ENCODE measurements around the gene LEFTY2. TPM values are rescaled to one million over a fixed set of nuclear protein-coding genes. Genes with fewer than 3 reads are reported as not detected.
A peak's percentile ranks its signal among the peaks of the same experiment; 100 is the strongest.

Gene LEFTY2
- polyA plus RNA-seq, 2 of the 4 experiments (the other 2 are of a cell fraction) = not detected

DNA sequence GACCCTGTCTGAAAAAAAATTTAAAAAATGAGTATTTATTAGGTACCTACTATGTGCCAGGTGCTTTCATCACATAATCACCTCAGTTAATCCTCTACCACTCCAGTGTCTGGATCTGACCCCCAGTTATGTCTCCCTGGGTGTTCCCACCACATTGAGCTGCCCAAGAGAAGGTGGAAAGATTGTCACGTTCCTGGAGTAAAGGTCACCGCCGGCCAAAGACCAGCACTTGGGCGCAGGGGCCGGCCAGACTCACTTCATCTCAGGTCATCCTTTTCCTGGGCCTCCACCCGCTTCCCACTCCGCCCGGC is 17.7 kb downstream of the LEFTY2 start:
- FAIRE-seq = no peak
- ChIA-PET CTCF (interaction anchor here (0.7 to 6.2 kb wide), 8 partner anchors 12 to 448 kb away, joined by 3 to 54 read pairs (median 4); partner anchors contain the start of gene EPHX1), POLR2A (interaction anchor here (0.6 to 1.9 kb wide), 9 partner anchors 12 to 270 kb away, joined by 6 to 14 read pairs (median 9); partner anchors contain the start of genes ENAH, H3-3A, SDE2 and SRP9)
- H3K4me3 ChIP-seq = peak overlapping the region; percentile 89
- TF ChIP-seq RFX5 (IDR thresholded peaks at IDR 0.05) = no peak
- TF ChIP-seq GATA3 (IDR thresholded peaks at IDR 0.05; ENCODE audit: borderline replicate concordance) = no peak
- TF ChIP-seq, protein P1, sequence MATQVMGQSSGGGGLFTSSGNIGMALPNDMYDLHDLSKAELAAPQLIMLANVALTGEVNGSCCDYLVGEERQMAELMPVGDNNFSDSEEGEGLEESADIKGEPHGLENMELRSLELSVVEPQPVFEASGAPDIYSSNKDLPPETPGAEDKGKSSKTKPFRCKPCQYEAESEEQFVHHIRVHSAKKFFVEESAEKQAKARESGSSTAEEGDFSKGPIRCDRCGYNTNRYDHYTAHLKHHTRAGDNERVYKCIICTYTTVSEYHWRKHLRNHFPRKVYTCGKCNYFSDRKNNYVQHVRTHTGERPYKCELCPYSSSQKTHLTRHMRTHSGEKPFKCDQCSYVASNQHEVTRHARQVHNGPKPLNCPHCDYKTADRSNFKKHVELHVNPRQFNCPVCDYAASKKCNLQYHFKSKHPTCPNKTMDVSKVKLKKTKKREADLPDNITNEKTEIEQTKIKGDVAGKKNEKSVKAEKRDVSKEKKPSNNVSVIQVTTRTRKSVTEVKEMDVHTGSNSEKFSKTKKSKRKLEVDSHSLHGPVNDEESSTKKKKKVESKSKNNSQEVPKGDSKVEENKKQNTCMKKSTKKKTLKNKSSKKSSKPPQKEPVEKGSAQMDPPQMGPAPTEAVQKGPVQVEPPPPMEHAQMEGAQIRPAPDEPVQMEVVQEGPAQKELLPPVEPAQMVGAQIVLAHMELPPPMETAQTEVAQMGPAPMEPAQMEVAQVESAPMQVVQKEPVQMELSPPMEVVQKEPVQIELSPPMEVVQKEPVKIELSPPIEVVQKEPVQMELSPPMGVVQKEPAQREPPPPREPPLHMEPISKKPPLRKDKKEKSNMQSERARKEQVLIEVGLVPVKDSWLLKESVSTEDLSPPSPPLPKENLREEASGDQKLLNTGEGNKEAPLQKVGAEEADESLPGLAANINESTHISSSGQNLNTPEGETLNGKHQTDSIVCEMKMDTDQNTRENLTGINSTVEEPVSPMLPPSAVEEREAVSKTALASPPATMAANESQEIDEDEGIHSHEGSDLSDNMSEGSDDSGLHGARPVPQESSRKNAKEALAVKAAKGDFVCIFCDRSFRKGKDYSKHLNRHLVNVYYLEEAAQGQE (IDR thresholded peaks at IDR 0.05) = no peak
- no peak for TF ChIP-seq POLR2A (IDR thresholded peaks at IDR 0.05; ENCODE audit: low read length)
- no peak for TF ChIP-seq ZNF302 (CRISPR knock-in tag; IDR thresholded peaks at IDR 0.05)
- TF ChIP-seq RARB (CRISPR knock-in tag; IDR thresholded peaks at IDR 0.05) = no peak
- TF ChIP-seq SREBF2 (IDR thresholded peaks at IDR 0.05) = no peak
- TF ChIP-seq, protein P2, sequence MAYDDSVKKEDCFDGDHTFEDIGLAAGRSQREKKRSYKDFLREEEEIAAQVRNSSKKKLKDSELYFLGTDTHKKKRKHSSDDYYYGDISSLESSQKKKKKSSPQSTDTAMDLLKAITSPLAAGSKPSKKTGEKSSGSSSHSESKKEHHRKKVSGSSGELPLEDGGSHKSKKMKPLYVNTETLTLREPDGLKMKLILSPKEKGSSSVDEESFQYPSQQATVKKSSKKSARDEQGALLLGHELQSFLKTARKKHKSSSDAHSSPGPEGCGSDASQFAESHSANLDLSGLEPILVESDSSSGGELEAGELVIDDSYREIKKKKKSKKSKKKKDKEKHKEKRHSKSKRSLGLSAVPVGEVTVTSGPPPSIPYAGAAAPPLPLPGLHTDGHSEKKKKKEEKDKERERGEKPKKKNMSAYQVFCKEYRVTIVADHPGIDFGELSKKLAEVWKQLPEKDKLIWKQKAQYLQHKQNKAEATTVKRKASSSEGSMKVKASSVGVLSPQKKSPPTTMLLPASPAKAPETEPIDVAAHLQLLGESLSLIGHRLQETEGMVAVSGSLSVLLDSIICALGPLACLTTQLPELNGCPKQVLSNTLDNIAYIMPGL (CRISPR knock-in tag; IDR thresholded peaks at IDR 0.05; ENCODE audit: borderline replicate concordance) = no peak
- TF ChIP-seq CHD2 (IDR thresholded peaks at IDR 0.05; ENCODE audit: low read length, partially characterized antibody) = no peak
- TF ChIP-seq HOXA7 (CRISPR knock-in tag; IDR thresholded peaks at IDR 0.05) = no peak
- TF ChIP-seq JUNB (IDR thresholded peaks at IDR 0.05) = no peak
- 3% methylated on average over 8 of the region's 8 CpGs for WGBS (ENCODE audit: missing lambda C conversion rate)
- DNase-seq (ENCODE audit: low read depth in 1 of 2, low spot score in 1 of 2) = no peak
- H3K9me3 ChIP-seq = no peaks in the 10 kb centered on the region
- peak overlapping the region; percentile 89 for H3K4me2 ChIP-seq
- peaks cover 16% of the 10 kb centered on the region for H3K4me1 ChIP-seq
- no peak; a peak in 1 of 6 replicates for ATAC-seq
- peak overlapping the region; percentile 98 to 99 for H3K27ac ChIP-seq

DNA sequence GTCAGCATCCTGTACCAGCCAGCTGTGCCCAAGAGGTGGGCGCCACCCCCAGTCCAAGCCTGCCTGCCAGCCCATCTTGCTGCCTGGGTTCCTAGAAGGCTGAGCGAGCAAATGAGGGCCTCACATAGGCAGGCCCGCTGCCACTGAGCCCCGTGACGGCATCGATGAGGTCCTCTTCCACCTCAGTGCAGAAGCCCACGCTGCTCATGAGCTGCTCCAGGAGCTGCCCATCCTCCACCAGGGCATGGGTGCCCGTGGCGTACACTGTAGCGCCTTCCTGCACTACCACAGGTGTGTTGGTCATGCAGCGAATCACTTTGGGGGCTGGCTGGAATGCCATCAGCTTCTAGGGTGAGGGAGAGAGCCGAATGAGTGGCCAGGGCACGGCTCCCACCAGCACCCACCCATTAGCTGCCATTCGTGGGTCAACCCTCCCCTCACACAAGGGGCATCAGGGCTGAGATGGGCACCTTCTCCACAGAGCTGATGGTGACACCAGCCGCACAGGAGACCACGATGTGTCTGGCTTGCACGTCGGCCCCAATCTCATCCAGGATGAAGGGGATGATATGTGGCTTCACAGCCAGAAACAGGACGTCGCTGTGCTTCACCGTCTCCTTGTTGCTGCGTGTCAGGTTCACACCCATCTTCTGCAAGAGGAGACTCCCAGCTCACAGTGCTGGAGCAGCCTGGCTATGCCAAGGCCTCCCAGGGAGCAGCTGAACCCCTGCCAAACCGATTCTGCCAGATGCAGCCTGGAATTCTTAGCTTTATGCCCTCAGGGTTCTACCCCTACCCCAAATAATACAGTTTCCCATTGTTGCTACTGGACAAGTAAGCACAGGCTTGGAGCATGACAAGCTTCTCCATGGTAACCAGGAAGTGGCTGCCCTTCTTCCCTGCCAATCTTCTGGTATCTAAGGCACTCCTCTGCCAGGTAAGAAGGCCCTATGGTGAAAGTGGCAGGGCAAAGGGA is 19.0 kb downstream of the LEFTY2 start:
- ATAC-seq = no peak
- no peak for DNase-seq (ENCODE audit: low read depth in 1 of 2, low spot score in 1 of 2)
- TF ChIP-seq BHLHE40 (IDR thresholded peaks at IDR 0.05; ENCODE audit: low read depth, low read length) (no peak), EP300 (IDR thresholded peaks at IDR 0.05) (no peak), POLR2A (IDR thresholded peaks at IDR 0.05; ENCODE audit: low read length) (no peak), ZC3H11A (IDR thresholded peaks at IDR 0.05) (no peak), NPAS2 (CRISPR knock-in tag; IDR thresholded peaks at IDR 0.05; ENCODE audit: borderline replicate concordance) (no peak), SMC3 (IDR thresholded peaks at IDR 0.05) (no peak), FOSL2 (IDR thresholded peaks at IDR 0.05) (no peak), FOSL2 (CRISPR knock-in tag; IDR thresholded peaks at IDR 0.05) (no peak), TFCP2L1 (CRISPR knock-in tag; IDR thresholded peaks at IDR 0.05) (no peak), EHF (CRISPR knock-in tag; IDR thresholded peaks at IDR 0.05) (no peak), CBX2 (IDR thresholded peaks at IDR 0.05; ENCODE audit: borderline replicate concordance, low read depth) (no peak), GATA3 (IDR thresholded peaks at IDR 0.05; ENCODE audit: borderline replicate concordance) (no peak), HEYL (CRISPR knock-in tag; IDR thresholded peaks at IDR 0.05) (no peak), KDM1A (IDR thresholded peaks at IDR 0.05; ENCODE audit: low read depth) (no peak), POLR2AphosphoS2 (conservative IDR thresholded peaks at IDR 0.05; ENCODE audit: low read length) (no peak)
- TF ChIP-seq, protein P3, sequence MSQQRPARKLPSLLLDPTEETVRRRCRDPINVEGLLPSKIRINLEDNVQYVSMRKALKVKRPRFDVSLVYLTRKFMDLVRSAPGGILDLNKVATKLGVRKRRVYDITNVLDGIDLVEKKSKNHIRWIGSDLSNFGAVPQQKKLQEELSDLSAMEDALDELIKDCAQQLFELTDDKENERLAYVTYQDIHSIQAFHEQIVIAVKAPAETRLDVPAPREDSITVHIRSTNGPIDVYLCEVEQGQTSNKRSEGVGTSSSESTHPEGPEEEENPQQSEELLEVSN (IDR thresholded peaks at IDR 0.05; ENCODE audit: borderline replicate concordance, low read depth) = no peak
- TF ChIP-seq, protein P2 (CRISPR knock-in tag; IDR thresholded peaks at IDR 0.05; ENCODE audit: borderline replicate concordance) = no peak
- TF ChIP-seq, protein P4, sequence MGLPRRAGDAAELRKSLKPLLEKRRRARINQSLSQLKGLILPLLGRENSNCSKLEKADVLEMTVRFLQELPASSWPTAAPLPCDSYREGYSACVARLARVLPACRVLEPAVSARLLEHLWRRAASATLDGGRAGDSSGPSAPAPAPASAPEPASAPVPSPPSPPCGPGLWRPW (IDR thresholded peaks at IDR 0.05) = no peak
- H3K4me1 ChIP-seq = peaks cover 22% of the 10 kb centered on the region
- ChIA-PET POLR2A (no interaction called here), CTCF (interaction anchor here (0.5 to 6.2 kb wide), 15 partner anchors 9 to 652 kb away, joined by 3 to 54 read pairs (median 4); partner anchors contain the start of gene EPHX1)
- WGBS (ENCODE audit: missing lambda C conversion rate) = 90% methylated on average over 17 of the region's 23 CpGs
- H3K4me2 ChIP-seq = peak overlapping the region; percentile 89
- peak overlapping the region in 1 of 2 experiments; percentile 99; a peak in 1 of 6 replicates for H3K27ac ChIP-seq
- no peak overlapping the region for H3K4me3 ChIP-seq
- no peak for FAIRE-seq
- no peaks in the 10 kb centered on the region for H3K9me3 ChIP-seq

All from A549 (cell line).